ENCODE results near the gene SPATA9.

Gene SPATA9

DNA sequence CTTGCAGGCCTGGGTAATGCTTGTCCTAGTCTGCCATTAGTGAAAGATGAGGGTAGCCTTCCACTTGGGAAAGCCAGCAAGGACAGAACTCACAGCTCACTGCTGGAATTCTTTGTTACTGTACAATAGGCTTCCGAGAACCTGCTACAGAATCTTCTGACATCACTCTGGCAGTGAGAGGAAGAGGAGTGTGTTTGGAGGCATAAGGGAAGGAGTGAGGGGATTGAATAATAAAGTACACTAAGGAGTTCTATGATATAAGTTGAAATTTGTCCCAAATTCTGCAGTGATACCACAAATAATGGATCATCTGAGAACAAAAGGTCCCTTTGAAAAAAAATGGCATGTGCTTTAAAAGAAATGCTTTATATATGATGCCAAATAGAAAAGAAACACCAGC, at the start of gene SPATA9:
Gene SPATA9, minus strand, starts transcription at position 101 of the 400 bp plus-strand sequence. CDS start 137 bp downstream, outside the sequence.
- TF ChIP-seq, protein P1, sequence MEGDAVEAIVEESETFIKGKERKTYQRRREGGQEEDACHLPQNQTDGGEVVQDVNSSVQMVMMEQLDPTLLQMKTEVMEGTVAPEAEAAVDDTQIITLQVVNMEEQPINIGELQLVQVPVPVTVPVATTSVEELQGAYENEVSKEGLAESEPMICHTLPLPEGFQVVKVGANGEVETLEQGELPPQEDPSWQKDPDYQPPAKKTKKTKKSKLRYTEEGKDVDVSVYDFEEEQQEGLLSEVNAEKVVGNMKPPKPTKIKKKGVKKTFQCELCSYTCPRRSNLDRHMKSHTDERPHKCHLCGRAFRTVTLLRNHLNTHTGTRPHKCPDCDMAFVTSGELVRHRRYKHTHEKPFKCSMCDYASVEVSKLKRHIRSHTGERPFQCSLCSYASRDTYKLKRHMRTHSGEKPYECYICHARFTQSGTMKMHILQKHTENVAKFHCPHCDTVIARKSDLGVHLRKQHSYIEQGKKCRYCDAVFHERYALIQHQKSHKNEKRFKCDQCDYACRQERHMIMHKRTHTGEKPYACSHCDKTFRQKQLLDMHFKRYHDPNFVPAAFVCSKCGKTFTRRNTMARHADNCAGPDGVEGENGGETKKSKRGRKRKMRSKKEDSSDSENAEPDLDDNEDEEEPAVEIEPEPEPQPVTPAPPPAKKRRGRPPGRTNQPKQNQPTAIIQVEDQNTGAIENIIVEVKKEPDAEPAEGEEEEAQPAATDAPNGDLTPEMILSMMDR (IDR thresholded peaks at IDR 0.05) = no peak

GRCh38 chr5:95731571-95732554, 49.1 kb upstream of the SPATA9 start:
- TF ChIP-seq, protein P1 (IDR thresholded peaks at IDR 0.05) = no peak

DNA sequence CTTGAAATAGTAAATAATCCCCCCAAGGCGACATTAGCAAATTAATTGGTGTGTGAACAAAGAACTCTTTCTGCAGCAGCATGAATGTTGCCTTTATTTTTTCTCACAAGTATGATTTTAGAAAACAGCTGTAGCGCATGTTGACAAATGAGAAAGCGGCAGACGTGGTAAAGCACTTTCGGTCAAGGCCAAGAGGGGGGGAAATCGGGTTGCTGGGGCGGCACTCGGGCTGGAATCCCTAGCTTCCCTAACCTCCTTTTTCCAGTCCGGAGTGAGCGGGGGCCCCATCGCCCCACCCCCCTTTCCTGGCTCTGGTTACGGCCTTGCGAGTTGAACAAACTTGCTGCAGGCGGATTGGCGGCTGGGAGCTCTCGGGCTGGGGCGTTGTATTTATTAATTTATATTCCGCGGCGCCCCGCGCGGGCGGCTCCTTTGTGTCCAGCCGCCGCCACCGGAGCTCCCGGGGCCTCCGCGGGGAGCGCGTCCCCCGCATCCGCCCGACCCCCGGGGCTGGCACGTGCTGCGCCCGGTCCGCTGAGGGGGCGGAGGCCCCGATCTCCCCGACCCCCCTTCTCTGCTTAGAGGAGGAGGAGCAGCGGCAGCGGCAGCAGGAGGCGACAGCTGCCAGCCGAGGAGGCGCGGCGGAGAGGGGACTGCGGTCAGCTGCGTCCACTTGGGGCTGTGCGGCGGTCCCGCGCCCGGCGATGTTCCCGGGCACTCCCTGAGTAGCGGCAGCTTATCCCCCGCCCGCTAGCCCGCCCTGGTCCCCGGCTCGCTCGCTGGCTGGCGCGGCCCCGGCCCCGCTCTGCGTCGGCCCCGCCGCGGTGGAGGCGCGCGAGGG, 48.2 kb upstream of the SPATA9 start, which contains the start of gene RHOBTB3:
Gene RHOBTB3, plus strand, starts transcription at position 607 of the 841 bp plus-strand sequence. CDS start 347 bp downstream, outside the sequence.
- TF ChIP-seq, protein P1 (IDR thresholded peaks at IDR 0.05) = no peak; the same call in 1 of the 2 replicates

DNA sequence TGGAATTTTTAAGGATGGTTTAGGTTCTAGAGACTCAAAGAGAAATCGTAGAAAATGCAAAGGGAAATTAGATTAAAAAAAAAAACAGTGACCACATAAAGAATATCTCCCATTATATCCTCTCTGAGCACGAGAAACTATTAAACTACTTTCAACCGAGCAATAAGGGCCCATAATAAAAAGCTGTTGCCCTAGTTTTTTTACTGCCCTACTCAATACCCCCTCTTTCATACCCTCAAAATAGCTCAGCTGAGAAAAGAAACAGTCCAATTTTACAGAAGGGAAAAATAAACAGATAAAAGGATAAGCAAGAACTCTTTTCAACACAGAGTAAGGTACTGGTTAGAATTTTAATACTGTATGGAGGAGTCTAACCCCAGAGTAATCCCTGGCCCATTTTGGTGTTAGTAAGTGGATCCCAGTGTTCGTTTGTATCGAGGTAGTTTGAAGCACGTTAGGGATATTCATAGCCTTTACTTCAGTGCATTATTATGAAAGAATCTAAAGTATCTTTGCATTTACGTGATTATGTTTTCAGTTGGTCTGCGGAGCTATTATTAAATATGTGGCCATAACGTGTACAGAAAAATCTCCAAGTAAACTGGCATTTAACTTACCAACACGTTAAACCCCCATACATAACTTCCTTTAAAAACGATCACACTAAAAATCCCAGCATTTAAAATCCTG, 47.4 kb upstream of the SPATA9 start:
- TF ChIP-seq, protein P1 (IDR thresholded peaks at IDR 0.05) = no peak

GRCh38 chr5:95729115-95730010, 46.6 kb upstream of the SPATA9 start:
- TF ChIP-seq, protein P1 (IDR thresholded peaks at IDR 0.05) = no peak

- TF ChIP-seq, protein P1 (IDR thresholded peaks at IDR 0.05) = no peak
These were observed 45.8 kb upstream of the SPATA9 start for GRCh38 chr5:95728494-95729114.

Measured in LNCAP (cell line).